ENCODE results near the gene LPO.

LPO gene

GRCh38 chr17:58268774-58269556 is 30.6 kb downstream of the LPO start:
- H3K4me1 Mint-ChIP-seq = no peaks in the 10 kb centered on the region
- TF ChIP-seq CTCF (IDR thresholded peaks at IDR 0.05) = no peak
- DNase-seq = no peak

GRCh38 chr17:58269557-58270291 is 31.3 kb downstream of the LPO start:
- H3K4me3 Mint-ChIP-seq = no peak overlapping the region
- no peak for DNase-seq
- TF ChIP-seq CTCF (IDR thresholded peaks at IDR 0.05) = no peak
- no peak overlapping the region for H3K27ac Mint-ChIP-seq
- peaks cover 4% of the 10 kb centered on the region for H3K9me3 Mint-ChIP-seq
- H3K4me1 Mint-ChIP-seq = no peaks in the 10 kb centered on the region
- H3K27me3 Mint-ChIP-seq (ENCODE audit: low read depth, poor library complexity) = peaks cover 48% of the 10 kb centered on the region
- no peaks in the 10 kb centered on the region for H3K36me3 Mint-ChIP-seq (ENCODE audit: low read depth)

More at GRCh38 chr17:58268774-58269556, 30.6 kb downstream of the LPO start:
- H3K4me3 Mint-ChIP-seq = no peak overlapping the region
- no peak overlapping the region for H3K27ac Mint-ChIP-seq
- H3K27me3 Mint-ChIP-seq (ENCODE audit: low read depth, poor library complexity) = peaks cover 50% of the 10 kb centered on the region
- H3K36me3 Mint-ChIP-seq (ENCODE audit: low read depth) = no peaks in the 10 kb centered on the region
- peaks cover 4% of the 10 kb centered on the region for H3K9me3 Mint-ChIP-seq

DNA sequence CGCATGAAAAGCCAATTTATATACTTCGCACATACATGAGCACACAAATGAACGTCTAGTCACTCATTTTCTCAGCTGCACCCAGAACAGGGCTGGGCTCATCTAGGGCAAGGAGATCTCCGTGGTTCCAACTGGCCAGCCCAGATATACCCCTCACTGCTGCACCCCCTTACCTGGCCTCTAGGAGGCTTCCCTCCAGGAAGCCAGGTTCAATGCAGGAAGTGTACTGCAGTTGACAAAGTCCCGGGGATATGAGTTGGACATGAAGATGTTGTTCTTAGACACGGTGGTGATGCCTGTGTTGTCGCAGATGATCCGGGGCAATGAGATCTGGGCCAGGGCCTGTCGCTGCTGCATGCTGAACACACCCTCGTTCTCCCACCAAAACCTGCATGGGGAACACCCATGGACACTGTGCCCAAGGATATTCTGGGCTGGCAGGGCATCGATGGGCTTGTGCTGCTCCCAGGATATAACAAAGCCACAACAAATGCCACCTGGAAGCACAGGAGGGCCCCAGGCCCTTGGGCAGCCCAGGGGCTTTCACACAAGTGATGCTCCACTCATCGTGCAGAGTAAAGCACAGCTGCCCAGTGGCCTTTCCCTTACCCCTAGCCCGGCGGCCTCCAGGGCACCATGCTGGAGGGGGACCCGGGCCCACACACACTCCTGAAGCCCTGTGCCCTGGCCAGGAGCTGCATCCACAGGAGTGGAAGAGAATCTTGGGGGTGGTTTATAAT is 32.3 kb downstream of the LPO start:
- Mint-ChIP-seq H3K4me1 (no peaks in the 10 kb centered on the region), H3K9me3 (no peaks in the 10 kb centered on the region), H3K36me3 (ENCODE audit: low read depth) (no peaks in the 10 kb centered on the region), H3K27ac (no peak overlapping the region), H3K27me3 (ENCODE audit: low read depth, poor library complexity) (peaks cover 44% of the 10 kb centered on the region), H3K4me3 (no peak overlapping the region)
- DNase-seq = no peak
- no peak for TF ChIP-seq CTCF (IDR thresholded peaks at IDR 0.05)

- Mint-ChIP-seq H3K27ac (no peak overlapping the region), H3K4me3 (no peak overlapping the region), H3K9me3 (no peaks in the 10 kb centered on the region), H3K4me1 (no peaks in the 10 kb centered on the region), H3K27me3 (ENCODE audit: low read depth, poor library complexity) (peaks cover 42% of the 10 kb centered on the region), H3K36me3 (ENCODE audit: low read depth) (no peaks in the 10 kb centered on the region)
- TF ChIP-seq CTCF (IDR thresholded peaks at IDR 0.05) = no peak
- no peak for DNase-seq
These were observed 33.0 kb downstream of the LPO start for GRCh38 chr17:58271216-58271931.

DNA sequence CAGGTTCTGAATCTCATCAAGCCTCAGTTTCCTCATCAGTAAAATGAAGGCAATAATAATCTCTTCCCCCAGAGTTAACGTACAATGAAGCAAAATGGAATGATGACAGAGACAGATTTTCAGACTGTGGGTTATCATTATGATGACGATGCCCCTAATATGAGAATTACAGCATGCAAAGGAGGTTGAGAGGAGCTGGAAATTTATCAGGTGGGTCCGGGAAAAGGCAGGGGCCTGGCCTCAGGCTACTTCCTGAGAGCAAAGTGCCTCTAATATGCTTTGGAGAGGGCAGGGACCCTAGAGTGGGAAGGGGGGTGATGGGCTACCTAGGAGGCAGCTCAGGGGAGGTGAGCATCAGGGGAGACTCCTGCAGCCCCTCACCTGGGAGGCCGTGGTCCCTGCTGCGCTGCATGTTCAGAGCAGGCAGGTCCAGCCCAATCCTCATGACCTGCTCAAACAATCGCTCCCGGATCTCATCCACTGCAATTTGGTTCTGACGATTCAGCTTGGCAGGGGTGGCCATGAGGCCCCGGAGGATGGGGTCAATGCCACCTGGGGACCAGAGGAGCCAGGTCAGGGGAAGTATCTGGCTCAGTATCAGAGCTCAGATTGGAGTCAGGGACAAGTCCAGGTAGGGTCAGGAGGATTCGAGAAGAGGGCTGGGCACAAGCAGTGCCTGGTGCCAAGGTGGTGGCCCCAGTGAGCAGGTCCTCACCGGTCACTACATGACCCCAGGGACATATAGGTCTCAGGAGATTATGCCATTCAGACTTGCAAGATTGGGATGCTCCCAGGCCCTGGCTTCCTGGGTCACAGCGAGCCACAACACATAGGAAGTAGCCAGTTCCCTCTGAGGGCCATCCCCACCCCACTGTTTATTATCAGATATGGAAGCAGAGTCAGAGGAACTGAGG is 34.2 kb downstream of the LPO start:
- Mint-ChIP-seq H3K4me3 (no peak overlapping the region), H3K4me1 (no peaks in the 10 kb centered on the region), H3K36me3 (ENCODE audit: low read depth) (no peaks in the 10 kb centered on the region), H3K9me3 (no peaks in the 10 kb centered on the region), H3K27me3 (ENCODE audit: low read depth, poor library complexity) (peaks cover 36% of the 10 kb centered on the region), H3K27ac (no peak overlapping the region)
- DNase-seq = no peak
- no peak for TF ChIP-seq CTCF (IDR thresholded peaks at IDR 0.05)

All from nephron progenitor cell (in vitro differentiated cells).